ENCODE results near the gene CERCAM.

CERCAM gene

GRCh38 chr9:128424268-128424780 lies 3.7 kb downstream of the CERCAM start:
- Mint-ChIP-seq H3K4me1 (peaks cover 17% of the 10 kb centered on the region), H3K36me3 (ENCODE audit: low read depth) (peaks cover 15% of the 10 kb centered on the region), H3K9me3 (no peaks in the 10 kb centered on the region), H3K4me3 (no peak overlapping the region), H3K27ac (no peak overlapping the region), H3K27me3 (ENCODE audit: low read depth, poor library complexity) (peaks cover 5% of the 10 kb centered on the region)
- DNase-seq, result no peak
- TF ChIP-seq, protein P1, sequence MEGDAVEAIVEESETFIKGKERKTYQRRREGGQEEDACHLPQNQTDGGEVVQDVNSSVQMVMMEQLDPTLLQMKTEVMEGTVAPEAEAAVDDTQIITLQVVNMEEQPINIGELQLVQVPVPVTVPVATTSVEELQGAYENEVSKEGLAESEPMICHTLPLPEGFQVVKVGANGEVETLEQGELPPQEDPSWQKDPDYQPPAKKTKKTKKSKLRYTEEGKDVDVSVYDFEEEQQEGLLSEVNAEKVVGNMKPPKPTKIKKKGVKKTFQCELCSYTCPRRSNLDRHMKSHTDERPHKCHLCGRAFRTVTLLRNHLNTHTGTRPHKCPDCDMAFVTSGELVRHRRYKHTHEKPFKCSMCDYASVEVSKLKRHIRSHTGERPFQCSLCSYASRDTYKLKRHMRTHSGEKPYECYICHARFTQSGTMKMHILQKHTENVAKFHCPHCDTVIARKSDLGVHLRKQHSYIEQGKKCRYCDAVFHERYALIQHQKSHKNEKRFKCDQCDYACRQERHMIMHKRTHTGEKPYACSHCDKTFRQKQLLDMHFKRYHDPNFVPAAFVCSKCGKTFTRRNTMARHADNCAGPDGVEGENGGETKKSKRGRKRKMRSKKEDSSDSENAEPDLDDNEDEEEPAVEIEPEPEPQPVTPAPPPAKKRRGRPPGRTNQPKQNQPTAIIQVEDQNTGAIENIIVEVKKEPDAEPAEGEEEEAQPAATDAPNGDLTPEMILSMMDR (IDR thresholded peaks at IDR 0.05), result no peak

DNA sequence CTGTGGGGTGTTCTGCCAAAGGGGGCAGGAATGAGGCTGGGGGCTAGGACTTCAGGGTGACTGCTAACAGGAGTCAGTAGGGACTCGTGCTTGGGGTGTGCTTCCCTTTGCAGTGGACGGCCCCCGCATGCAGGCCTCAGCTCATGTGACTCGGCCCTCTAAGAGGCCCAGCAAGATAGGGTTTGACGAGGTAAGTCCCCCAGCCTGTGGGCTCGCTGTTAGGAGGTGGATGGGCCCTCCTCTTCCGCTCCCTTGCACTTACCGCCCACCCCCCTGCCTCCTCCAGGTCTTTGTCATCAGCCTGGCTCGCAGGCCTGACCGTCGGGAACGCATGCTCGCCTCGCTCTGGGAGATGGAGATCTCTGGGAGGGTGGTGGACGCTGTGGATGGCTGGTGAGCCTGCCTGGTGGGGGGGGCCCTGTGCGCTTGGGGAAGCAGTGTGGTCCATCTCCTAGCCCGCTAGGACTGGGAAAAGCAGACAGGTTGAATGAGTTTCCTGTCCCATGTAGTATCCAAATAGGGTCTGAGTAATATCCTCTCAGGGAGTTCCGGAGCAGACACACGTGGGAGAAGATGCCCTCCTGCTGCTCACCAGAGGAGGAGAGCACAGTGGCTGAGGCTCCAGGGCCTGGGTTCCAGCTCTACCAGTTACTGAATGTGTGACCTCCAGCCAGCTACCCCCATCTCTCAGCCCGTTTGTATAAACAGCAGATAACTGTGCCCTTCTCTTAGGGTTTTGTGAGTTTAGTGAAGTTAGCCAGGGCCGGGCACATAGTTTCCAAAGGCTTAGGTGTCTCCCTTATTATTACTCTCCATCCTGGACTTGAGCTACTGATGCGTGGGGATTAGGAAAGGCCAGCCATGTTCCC lies 8.2 kb downstream of the CERCAM start:
- TF ChIP-seq, protein P1 (IDR thresholded peaks at IDR 0.05), result no peak
- no peaks in the 10 kb centered on the region for H3K27me3 Mint-ChIP-seq (ENCODE audit: low read depth, poor library complexity)
- peak overlapping the region; percentile 93 for H3K27ac Mint-ChIP-seq
- H3K4me1 Mint-ChIP-seq, result peaks cover 17% of the 10 kb centered on the region
- no peak for DNase-seq
- H3K9me3 Mint-ChIP-seq, result no peaks in the 10 kb centered on the region
- peak overlapping the region; percentile 57 for H3K4me3 Mint-ChIP-seq
- peaks cover 20% of the 10 kb centered on the region for H3K36me3 Mint-ChIP-seq (ENCODE audit: low read depth)

- DNase-seq, result no peak
- no peak overlapping the region for H3K27ac Mint-ChIP-seq
- no peaks in the 10 kb centered on the region for H3K27me3 Mint-ChIP-seq (ENCODE audit: low read depth, poor library complexity)
- TF ChIP-seq, protein P1 (IDR thresholded peaks at IDR 0.05), result no peak
- peaks cover 17% of the 10 kb centered on the region for H3K36me3 Mint-ChIP-seq (ENCODE audit: low read depth)
- no peaks in the 10 kb centered on the region for H3K9me3 Mint-ChIP-seq
- H3K4me1 Mint-ChIP-seq, result peaks cover 17% of the 10 kb centered on the region
- H3K4me3 Mint-ChIP-seq, result no peak overlapping the region
These were observed 8.9 kb downstream of the CERCAM start for GRCh38 chr9:128429513-128430086.

- Mint-ChIP-seq H3K27me3 (ENCODE audit: low read depth, poor library complexity) (no peaks in the 10 kb centered on the region), H3K9me3 (no peaks in the 10 kb centered on the region), H3K4me1 (peaks cover 17% of the 10 kb centered on the region), H3K27ac (peak overlapping the region; percentile 97), H3K36me3 (ENCODE audit: low read depth) (peaks cover 11% of the 10 kb centered on the region), H3K4me3 (no peak overlapping the region)
- no peak for DNase-seq
- TF ChIP-seq, protein P1 (IDR thresholded peaks at IDR 0.05), result no peak
These were observed 10.6 kb downstream of the CERCAM start for GRCh38 chr9:128431207-128431606.

GRCh38 chr9:128434340-128434739 lies 13.7 kb downstream of the CERCAM start:
- TF ChIP-seq, protein P1 (IDR thresholded peaks at IDR 0.05), result no peak
- Mint-ChIP-seq H3K4me3 (no peak overlapping the region), H3K9me3 (no peaks in the 10 kb centered on the region), H3K27me3 (ENCODE audit: low read depth, poor library complexity) (no peaks in the 10 kb centered on the region), H3K27ac (no peak overlapping the region), H3K36me3 (ENCODE audit: low read depth) (peaks cover 5% of the 10 kb centered on the region), H3K4me1 (peaks cover 2% of the 10 kb centered on the region)
- DNase-seq, result no peak

Measured in nephron progenitor cell (in vitro differentiated cells).